ENCODE measurements around the gene CFB. TPM values are rescaled to one million over a fixed set of nuclear protein-coding genes. Genes with fewer than 3 reads are reported as not detected.
A peak's percentile ranks its signal among the peaks of the same experiment; 100 is the strongest.
"Not testable (repeated sequence)": the region's sequence is repeated elsewhere in the genome, so short reads cannot be mapped to it uniquely, and the experiment has no call there.

The CFB gene
- total RNA-seq, 1 experiment from 2014 or later = 944 TPM

DNA sequence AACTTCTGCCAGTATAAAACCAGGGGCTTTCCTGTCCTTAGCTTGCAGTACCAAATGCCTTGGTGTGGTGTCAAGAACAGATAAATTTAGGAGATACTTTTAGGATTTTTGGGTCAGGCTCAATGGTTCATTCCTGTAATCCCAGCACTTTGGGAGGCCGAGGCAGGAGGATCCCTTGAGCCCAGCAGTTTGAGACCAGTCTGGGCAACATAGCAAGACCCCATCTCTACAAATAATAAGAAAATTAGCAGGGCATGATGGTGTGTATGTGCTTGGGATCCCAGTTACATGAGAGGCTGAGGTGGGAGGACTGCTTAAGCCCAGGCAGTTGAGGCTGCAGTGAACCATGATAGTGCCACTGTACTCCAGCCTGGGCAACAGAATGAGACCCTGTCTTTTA is 40.9 kb upstream of the CFB start:
- CTCF ChIA-PET = interaction anchor here (1.5 kb wide), 1 partner anchor 47 kb away, joined by 4 read pairs; no protein-coding TSS in a partner anchor
- Mint-ChIP-seq H3K9me3 (ENCODE audit: low read depth, unreplicated experiment) (no peaks in the 10 kb centered on the region), H3K27me3 (ENCODE audit: unreplicated experiment) (no peaks in the 10 kb centered on the region), H3K36me3 (ENCODE audit: insufficient read depth, unreplicated experiment) (peaks cover 42% of the 10 kb centered on the region), H3K4me1 (ENCODE audit: low read depth, unreplicated experiment) (peaks cover 30% of the 10 kb centered on the region), H3K4me3 (ENCODE audit: low read depth, unreplicated experiment) (no peak overlapping the region), H3K27ac (ENCODE audit: unreplicated experiment) (no peak overlapping the region)
- TF ChIP-seq, protein P1, sequence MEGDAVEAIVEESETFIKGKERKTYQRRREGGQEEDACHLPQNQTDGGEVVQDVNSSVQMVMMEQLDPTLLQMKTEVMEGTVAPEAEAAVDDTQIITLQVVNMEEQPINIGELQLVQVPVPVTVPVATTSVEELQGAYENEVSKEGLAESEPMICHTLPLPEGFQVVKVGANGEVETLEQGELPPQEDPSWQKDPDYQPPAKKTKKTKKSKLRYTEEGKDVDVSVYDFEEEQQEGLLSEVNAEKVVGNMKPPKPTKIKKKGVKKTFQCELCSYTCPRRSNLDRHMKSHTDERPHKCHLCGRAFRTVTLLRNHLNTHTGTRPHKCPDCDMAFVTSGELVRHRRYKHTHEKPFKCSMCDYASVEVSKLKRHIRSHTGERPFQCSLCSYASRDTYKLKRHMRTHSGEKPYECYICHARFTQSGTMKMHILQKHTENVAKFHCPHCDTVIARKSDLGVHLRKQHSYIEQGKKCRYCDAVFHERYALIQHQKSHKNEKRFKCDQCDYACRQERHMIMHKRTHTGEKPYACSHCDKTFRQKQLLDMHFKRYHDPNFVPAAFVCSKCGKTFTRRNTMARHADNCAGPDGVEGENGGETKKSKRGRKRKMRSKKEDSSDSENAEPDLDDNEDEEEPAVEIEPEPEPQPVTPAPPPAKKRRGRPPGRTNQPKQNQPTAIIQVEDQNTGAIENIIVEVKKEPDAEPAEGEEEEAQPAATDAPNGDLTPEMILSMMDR (IDR thresholded peaks at IDR 0.05; ENCODE audit: unreplicated experiment) = no peak
- BruUV-seq (replicated peaks) = no TSS peak
- intact Hi-C loops (cut with micrococcal nuclease; ENCODE audit: unreplicated experiment) = no loop called here
- DNase-seq = no peak

DNA sequence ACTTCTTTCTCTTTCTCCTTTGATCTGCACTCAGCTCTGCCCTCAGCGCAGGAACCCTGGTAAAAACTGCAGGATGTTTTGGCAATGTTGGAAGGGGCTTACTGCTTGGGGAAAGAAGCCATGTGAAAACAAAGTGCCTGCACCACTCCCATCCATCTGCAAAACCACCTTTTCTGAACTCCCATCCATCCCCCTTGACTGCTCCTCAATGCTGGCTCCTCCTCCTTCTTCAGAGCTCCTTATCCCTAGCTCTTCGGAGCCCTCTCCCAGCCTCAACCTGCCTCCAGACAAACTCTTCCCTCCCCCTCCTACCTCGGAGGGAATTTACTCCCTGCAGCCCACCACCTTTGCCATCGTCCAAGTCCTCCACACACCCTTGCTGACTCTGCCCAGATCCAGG is 39.8 kb upstream of the CFB start:
- intact Hi-C loops (cut with micrococcal nuclease; ENCODE audit: unreplicated experiment) = no loop called here
- BruUV-seq (replicated peaks) = no TSS peak
- peak overlapping the region; percentile 8 for H3K27ac Mint-ChIP-seq (ENCODE audit: unreplicated experiment)
- peaks cover 32% of the 10 kb centered on the region for H3K36me3 Mint-ChIP-seq (ENCODE audit: insufficient read depth, unreplicated experiment)
- H3K9me3 Mint-ChIP-seq (ENCODE audit: low read depth, unreplicated experiment) = no peaks in the 10 kb centered on the region
- H3K4me1 Mint-ChIP-seq (ENCODE audit: low read depth, unreplicated experiment) = peaks cover 30% of the 10 kb centered on the region
- H3K4me3 Mint-ChIP-seq (ENCODE audit: low read depth, unreplicated experiment) = no peak overlapping the region
- no peaks in the 10 kb centered on the region for H3K27me3 Mint-ChIP-seq (ENCODE audit: unreplicated experiment)
- no peak for DNase-seq
- TF ChIP-seq, protein P1 (IDR thresholded peaks at IDR 0.05; ENCODE audit: unreplicated experiment) = no peak
- CTCF ChIA-PET = interaction anchor here (1.0 to 1.5 kb wide), 2 partner anchors 14 to 46 kb away, joined by 3 to 4 read pairs; no protein-coding TSS in a partner anchor

DNA sequence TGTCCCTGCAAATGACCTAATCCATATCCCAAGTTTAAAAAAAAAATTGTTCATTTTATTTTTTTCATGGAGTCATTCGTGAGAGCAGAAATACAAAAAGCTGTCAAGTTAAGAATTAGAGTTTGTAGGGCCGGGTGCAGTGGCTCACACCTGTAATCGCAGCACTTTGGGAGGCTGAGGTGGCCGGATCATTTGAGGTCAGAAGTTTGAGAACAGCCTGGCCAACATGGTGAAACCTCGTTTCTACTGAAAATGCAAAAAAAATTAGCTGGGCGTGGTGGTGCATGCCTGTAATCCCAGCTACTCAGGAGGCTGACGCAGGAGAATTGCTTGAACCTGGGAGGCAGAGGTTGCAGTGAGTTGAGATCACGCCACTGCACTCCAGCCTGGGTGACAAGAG is 39.2 kb upstream of the CFB start:
- CTCF ChIA-PET = interaction anchor here (0.7 to 1.5 kb wide), 4 partner anchors 8 to 704 kb away, joined by 3 to 5 read pairs (median 4); no protein-coding TSS in a partner anchor
- H3K27me3 Mint-ChIP-seq (ENCODE audit: unreplicated experiment); H3K9me3 Mint-ChIP-seq (ENCODE audit: low read depth, unreplicated experiment); DNase-seq; BruUV-seq (replicated peaks); H3K4me3 Mint-ChIP-seq (ENCODE audit: low read depth, unreplicated experiment); intact Hi-C loops (cut with micrococcal nuclease; ENCODE audit: unreplicated experiment): not testable (repeated sequence)
- peaks cover 26% of the 10 kb centered on the region for H3K36me3 Mint-ChIP-seq (ENCODE audit: insufficient read depth, unreplicated experiment)
- H3K27ac Mint-ChIP-seq (ENCODE audit: unreplicated experiment) = peak overlapping the region; percentile 8
- peaks cover 35% of the 10 kb centered on the region for H3K4me1 Mint-ChIP-seq (ENCODE audit: low read depth, unreplicated experiment)

DNA sequence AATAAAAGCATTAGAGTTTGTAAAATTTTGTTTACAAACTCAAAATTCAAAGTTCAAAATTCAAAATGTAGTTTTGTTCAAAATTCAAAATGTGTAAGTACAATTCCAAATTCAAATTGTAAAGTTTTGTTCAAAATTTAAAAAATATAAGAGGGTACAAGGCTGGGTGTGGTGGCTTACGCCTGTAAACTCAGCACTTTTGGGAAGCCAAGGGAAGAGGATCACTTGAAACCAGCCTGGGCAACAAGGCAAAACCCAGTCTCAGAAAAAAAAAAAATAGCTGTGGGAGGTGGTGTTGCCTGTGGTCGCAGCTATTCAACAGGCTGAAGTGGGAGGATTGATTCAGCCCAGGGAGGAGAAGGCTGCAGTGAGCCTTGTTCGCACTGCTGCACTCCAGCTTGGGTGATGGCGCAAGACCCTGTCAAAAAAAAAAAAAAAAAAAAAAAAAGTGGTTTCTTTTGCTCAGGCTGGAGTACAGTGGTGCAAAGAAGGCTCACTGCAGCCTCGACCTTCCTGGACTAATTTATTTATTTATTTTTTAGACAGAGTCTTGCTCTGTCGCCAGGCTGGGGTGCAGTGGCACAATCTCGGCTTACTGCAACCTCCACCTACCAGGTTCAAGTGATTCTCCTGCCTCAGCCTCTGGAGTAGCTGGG is 38.6 kb upstream of the CFB start:
- intact Hi-C loops (cut with micrococcal nuclease; ENCODE audit: unreplicated experiment) = no loop called here
- DNase-seq = no peak

DNA sequence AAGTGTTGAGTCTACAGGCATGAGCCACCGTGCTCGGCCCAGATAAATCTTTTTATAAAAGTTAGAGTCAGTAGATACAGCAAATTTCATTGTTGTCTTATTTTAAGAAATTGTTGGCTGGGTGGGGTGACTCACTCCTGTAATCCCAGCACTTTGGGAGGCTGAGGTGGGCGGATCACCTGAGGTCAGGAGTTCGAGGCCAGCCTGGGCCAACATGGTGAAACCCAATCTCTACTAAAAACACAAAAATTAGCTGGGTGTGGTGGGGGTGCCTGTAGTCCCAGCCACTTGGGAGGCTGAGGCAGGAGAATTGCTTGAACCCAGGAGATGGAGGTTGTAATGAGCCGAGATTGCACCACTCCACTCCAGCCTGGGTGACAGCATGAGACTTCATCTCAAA is 37.6 kb upstream of the CFB start:
- peaks cover 11% of the 10 kb centered on the region for H3K36me3 Mint-ChIP-seq (ENCODE audit: insufficient read depth, unreplicated experiment)
- H3K9me3 Mint-ChIP-seq (ENCODE audit: low read depth, unreplicated experiment); intact Hi-C loops (cut with micrococcal nuclease; ENCODE audit: unreplicated experiment); BruUV-seq (replicated peaks); H3K27ac Mint-ChIP-seq (ENCODE audit: unreplicated experiment); DNase-seq; H3K4me3 Mint-ChIP-seq (ENCODE audit: low read depth, unreplicated experiment); H3K27me3 Mint-ChIP-seq (ENCODE audit: unreplicated experiment): not testable (repeated sequence)
- CTCF ChIA-PET = interaction anchor here (0.6 to 1.5 kb wide), 2 partner anchors 11 to 375 kb away, joined by 3 to 5 read pairs; partner anchors contain the start of gene EHMT2
- peaks cover 36% of the 10 kb centered on the region for H3K4me1 Mint-ChIP-seq (ENCODE audit: low read depth, unreplicated experiment)

More for the DNA sequence above, 38.6 kb upstream of the CFB start:
- H3K36me3 Mint-ChIP-seq (ENCODE audit: insufficient read depth, unreplicated experiment) = peaks cover 21% of the 10 kb centered on the region
- H3K4me3 Mint-ChIP-seq (ENCODE audit: low read depth, unreplicated experiment) = no peak overlapping the region
- no peaks in the 10 kb centered on the region for H3K9me3 Mint-ChIP-seq (ENCODE audit: low read depth, unreplicated experiment)
- BruUV-seq (replicated peaks) = no TSS peak
- TF ChIP-seq, protein P1 (IDR thresholded peaks at IDR 0.05; ENCODE audit: unreplicated experiment) = no peak
- CTCF ChIA-PET = interaction anchor here (0.6 to 0.7 kb wide), 3 partner anchors 8 to 704 kb away, joined by 3 to 5 read pairs (median 4); no protein-coding TSS in a partner anchor
- no peaks in the 10 kb centered on the region for H3K27me3 Mint-ChIP-seq (ENCODE audit: unreplicated experiment)
- H3K27ac Mint-ChIP-seq (ENCODE audit: unreplicated experiment) = no peak overlapping the region
- H3K4me1 Mint-ChIP-seq (ENCODE audit: low read depth, unreplicated experiment) = peaks cover 40% of the 10 kb centered on the region

Data from Calu3 (cell line).